ENCODE measurements around the gene NR1H2.
A peak's percentile ranks its signal among the peaks of the same experiment; 100 is the strongest.
"Not testable (repeated sequence)": the region's sequence is repeated elsewhere in the genome, so short reads cannot be mapped to it uniquely, and the experiment has no call there.

Gene NR1H2

GRCh38 chr19:50379602-50380001, 3.3 kb downstream of the NR1H2 start:
- DNase-seq = no peak

- DNase-seq = no peak
These were observed 3.9 kb downstream of the NR1H2 start for GRCh38 chr19:50380137-50380536.

- no peak for DNase-seq
These were observed 4.5 kb downstream of the NR1H2 start for GRCh38 chr19:50380751-50381151.

GRCh38 chr19:50381881-50382729, 5.8 kb downstream of the NR1H2 start:
- DNase-seq = no peak

- DNase-seq = no peak
These were observed 7.0 kb downstream of the NR1H2 start for GRCh38 chr19:50383001-50383851.

GRCh38 chr19:50383852-50384684, 7.8 kb downstream of the NR1H2 start, which contains the start of gene POLD1:
Gene POLD1, plus strand, starts transcription at chr19:50384347. Its CDS starts 14,505 bp downstream, at chr19:50398852.
- peak; percentile 99 for DNase-seq

GRCh38 chr19:50384685-50385535, 8.7 kb downstream of the NR1H2 start:
- no peak for DNase-seq

- DNase-seq = no peak
These were observed 11.1 kb downstream of the NR1H2 start for GRCh38 chr19:50387176-50387867.

- DNase-seq = no peak
These were observed 11.6 kb downstream of the NR1H2 start for GRCh38 chr19:50387868-50388245.

- DNase-seq = not testable (repeated sequence)
These were observed 14.0 kb downstream of the NR1H2 start for GRCh38 chr19:50390295-50390694.

GRCh38 chr19:50390952-50391351, 14.7 kb downstream of the NR1H2 start:
- DNase-seq = not testable (repeated sequence)

GRCh38 chr19:50392759-50393158, 16.5 kb downstream of the NR1H2 start:
- DNase-seq = no peak

GRCh38 chr19:50393589-50393988, 17.3 kb downstream of the NR1H2 start:
- DNase-seq = no peak

- no peak for DNase-seq
These were observed 17.8 kb downstream of the NR1H2 start for GRCh38 chr19:50394017-50394416.

GRCh38 chr19:50398675-50399367, 22.6 kb downstream of the NR1H2 start:
- no peak for DNase-seq

- DNase-seq = no peak
These were observed 23.1 kb downstream of the NR1H2 start for GRCh38 chr19:50399368-50399745.

- peak; percentile 21 for DNase-seq
These were observed 25.6 kb downstream of the NR1H2 start for GRCh38 chr19:50401605-50402450.

- DNase-seq = no peak
These were observed 26.5 kb downstream of the NR1H2 start for GRCh38 chr19:50402544-50403301.
